Stimulated activated CD8-positive, alpha-beta memory T cell treated with anti-CD3 and anti-CD28 coated beads, Interleukin-2, amount 100 ng/mL, for 1 hour (primary cell): ENCODE results near the gene EEF1AKMT2.
"Not testable (repeated sequence)": the region's sequence is repeated elsewhere in the genome, so short reads cannot be mapped to it uniquely, and the experiment has no call there.

Experiments used
- DNase-seq, 2 donors: peaks; one replicate each; pipeline ENCODE4 v3.0.0-alpha.2; 2020; ENCODE audit warnings: low read depth in 2 of 2

Gene EEF1AKMT2

GRCh38 chr10:124756156-124756903, 35.4 kb downstream of the EEF1AKMT2 start:
- DNase-seq = no peak

GRCh38 chr10:124755581-124755980, 36.1 kb downstream of the EEF1AKMT2 start:
- DNase-seq = no peak

DNA sequence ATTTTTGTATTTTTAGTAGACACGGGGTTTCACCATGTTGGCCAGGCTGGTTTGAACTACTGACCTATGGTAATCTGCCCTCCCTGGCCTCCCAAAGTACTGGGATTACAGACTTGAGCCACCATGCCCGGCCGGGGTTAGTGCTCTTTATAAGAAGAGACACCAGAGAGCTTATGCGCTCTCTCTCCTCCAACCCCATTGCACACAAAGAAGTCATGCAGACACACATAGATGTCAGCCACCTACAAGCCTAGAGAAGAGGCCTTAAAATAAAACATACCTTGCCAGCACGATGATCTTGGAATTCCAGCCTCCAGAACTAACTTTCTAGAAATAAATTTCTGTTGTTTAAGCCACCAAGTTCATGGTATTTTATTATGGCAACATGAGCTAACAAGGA, 37.5 kb downstream of the EEF1AKMT2 start:
- no peak for DNase-seq

GRCh38 chr10:124748953-124749645, 42.6 kb downstream of the EEF1AKMT2 start:
- DNase-seq = no peak

DNA sequence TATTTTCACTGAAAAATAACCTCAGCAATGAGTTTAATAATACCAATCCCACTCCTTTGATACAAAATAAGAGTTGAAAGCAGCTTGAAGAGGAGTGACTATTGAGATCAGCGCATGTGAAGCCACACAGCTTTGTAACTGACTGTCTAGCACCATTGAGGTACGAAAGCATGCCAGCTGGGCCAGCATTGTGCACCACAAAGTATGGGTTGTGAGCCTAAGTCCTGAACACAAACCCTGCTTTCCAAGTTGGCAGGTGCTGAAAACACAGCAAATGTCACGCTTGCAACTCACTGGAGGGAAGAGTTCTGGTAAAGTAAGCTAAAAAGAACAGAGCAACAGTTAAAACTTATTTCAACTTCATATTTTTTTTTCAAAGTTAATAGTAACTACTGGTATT, 43.5 kb downstream of the EEF1AKMT2 start:
- DNase-seq = no peak

DNA sequence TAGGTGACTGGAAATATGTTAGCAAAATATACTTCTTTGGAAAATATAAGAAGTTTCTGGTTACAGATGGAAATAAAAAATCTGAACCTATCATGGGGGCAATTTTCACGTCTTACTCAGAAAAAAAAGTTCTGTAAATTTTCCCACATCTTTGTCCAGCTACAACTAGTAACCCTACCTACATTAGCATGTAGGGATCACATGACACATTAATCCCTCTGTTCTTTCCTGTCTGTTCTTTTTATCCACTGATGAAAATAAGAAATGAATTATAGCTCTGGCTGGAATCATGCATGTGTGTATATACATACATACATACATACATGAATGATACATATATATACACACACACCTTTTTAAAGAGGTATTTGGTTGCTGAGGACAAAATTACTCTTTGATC, 43.9 kb downstream of the EEF1AKMT2 start:
- no peak for DNase-seq

DNA sequence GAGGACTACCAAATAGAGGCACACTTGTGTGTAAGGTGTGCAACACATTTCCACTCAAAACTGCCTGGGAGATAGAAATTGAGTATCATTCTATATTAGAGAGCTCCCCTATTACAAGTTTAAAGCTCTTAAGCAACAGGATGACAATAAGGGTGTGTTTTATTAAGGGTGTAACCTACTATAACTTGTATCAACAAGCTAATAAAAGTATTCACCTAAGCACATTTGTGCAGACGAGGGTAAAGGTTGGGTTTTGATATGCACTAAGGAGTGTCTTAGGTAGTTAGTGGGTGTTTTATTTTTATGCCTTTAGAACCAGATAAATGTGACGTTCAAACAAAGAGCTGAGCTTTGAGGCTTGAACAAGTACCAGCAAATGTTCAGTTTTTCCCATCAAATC, 44.7 kb downstream of the EEF1AKMT2 start:
- no peak for DNase-seq

- DNase-seq = not testable (repeated sequence)
Observed at GRCh38 chr10:124746447-124746846, 45.2 kb downstream of the EEF1AKMT2 start.

GRCh38 chr10:124745673-124746072, 46.0 kb downstream of the EEF1AKMT2 start:
- no peak for DNase-seq

DNA sequence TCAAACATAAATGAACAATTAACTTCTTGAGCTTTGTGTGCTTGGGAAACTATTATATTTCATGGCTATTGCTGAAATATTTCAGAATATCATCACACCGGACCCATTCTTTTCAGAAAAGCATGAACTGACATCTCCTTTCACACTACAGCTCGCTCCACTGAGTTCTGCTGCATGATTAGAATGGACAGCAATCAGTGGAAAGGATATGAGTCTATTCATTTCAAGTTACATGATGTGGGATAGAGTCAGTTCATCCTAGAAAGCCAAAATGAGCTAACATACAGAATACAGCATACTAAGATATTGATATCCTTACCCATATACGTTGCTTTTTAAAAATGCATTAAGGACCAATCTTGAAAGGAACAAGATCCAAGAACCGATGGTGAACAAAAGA, 46.4 kb downstream of the EEF1AKMT2 start:
- DNase-seq = no peak

- peak; percentile 62 to 70 for DNase-seq
Observed at GRCh38 chr10:124744102-124745050, 47.3 kb downstream of the EEF1AKMT2 start, which contains the start of gene FAM53B. Gene FAM53B (minus strand): TSS chr10:124744378. CDS start chr10:124706713, 37,665 bp downstream.

DNA sequence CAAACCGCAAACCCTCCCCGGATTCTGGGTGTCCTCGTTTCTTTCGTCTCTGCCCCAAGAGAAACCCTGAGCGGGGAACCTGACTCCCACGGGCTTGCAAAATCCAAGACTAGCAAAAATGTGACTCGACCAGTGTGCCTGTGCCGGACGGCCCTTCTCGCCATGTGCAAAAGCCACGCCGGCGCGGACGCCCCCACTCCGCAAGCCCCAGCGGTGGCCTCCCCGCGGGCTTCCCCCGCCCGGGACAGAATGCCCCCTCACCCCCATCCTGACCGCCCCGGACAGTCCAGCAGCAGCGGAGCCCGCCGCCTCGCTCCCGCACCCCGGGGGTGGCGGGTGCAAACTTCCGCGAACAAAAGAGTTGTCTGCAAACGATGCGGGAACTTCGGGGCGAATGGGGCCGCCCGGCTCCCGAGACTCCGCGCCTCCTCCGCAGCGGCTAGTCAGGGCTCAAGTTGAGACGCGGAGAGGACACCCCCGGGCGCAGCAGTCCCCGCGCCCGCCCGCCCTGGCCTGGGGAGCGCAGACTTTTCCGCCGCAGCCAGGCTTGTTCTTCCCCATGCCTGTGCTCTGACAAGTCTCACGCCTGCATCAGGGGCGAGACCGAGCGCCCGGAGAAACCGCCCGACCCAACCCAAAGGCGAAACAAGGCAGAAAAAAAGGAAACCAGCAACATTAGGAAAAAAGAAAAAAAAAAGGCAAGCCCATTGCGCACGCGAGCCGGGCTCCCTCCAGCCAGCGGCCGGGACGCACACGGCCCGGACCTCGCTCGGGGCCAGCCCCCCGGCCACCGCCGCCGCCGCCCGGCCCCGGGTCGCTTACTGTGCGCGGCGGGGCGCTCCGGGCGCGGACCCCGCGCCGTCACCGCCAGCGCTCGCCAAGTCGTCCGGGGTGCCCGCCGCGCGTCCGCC, 48.2 kb downstream of the EEF1AKMT2 start:
- no peak for DNase-seq

DNA sequence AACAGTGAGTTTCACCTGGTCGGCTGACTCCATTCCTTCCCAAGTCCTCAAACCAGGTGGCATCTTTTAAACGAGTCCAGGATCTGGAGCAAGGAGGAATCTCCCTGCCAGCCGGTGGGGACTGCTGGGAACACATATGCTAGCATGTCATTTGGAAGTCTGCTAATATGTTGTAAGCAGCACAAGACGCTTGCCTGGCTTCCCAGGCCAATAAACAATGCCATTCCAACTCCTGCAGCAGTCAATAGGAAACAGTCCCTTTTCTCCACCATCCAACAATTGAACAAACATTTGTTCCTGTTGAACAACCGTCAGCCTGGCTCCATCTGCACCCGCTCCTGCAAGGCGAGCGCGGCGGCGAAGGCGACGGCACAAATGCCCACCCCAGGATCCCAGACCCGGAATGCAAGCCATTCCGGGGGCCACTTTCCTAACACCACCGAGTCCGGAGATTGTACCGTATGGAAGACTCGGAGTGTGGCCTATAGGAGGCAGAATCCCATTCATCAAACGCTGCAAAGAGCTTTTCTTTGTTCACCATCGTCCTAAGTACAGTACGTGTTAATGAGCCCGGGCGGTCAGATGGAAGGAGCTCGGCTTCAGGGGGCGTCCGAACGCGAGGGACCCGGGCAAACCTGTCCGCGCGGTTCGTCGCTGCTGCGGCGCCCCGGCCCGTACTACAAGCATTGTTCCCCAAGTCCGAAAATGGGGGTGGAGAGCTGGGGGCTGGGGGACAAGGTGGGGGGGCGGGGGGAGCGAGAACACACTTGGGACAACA, 49.1 kb downstream of the EEF1AKMT2 start:
- DNase-seq = no peak

- DNase-seq = no peak
Observed at GRCh38 chr10:124741922-124742412, 49.7 kb downstream of the EEF1AKMT2 start.

DNA sequence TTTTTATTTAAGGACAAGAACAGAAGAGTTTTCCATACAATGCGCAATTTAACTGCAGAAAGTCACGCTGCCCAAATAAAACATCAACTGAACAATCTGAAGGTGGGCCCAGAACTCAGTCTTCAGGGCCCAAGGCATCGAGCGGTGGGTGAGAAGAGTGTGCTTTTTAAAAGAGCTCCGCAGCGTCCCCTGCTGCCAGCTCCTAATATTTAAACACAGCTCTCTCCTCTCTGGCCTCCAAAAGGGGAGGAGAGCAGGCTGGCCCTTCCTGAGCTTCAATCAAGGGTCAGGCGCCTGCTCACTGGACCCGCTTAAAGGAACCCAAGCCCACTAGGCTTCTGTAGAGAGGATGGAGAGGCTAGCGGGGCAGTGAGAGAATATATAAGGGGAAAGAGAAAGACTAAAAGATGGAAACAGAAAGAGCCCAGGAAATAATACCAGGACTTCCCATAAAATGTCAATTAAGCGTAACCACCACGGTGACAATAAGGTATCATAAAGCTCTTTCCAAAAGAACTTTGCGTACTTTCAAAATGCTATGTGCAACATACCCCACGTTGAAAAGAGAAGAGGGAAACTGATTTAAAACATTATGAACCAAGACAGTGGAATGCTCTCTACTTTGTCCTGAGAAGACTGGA, 50.3 kb downstream of the EEF1AKMT2 start:
- peak in 1 of 2 donors; percentile 57 for DNase-seq

DNA sequence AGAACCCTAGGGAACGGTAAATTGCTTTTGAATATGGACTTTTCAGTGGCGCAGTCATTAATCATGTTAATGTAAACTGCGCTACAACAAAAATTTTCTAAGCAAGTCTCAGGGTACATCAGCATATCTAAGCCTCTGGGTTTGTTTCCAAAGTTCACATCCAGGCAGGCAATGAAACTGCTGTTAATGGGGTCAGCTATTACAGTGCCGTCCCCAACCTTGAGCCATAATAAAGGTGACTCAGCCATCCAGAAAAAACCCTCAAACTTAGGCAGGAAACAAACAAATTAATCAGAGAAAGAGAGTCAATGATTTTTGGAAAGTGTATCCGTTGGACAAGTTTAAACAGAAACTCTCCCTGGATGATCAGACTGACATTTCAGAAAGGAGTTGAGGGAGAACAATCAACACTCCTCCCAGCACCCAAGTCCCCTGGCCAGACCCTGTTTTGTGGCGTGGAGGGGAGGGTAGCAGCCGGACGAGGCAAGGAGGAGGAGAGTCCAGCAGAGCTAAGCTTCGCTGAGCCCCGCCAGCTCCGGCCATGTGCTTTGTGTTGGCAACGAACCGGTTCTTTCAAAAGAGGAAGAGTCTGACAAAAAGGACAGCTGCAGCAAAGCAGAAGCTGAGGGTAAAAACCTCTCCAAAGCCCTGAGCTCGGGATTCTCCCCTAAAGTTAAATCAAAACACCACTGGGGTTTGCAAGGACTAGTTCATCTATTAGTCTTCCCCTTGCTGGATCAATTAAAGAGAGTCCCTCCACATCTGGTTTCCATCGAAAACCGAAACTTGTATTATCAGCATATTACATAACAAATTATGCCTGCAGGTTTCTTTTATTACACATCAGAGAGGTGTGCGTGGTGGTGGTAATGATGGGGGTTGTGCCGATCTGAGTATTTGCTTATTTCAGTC, 51.1 kb downstream of the EEF1AKMT2 start:
- no peak for DNase-seq

GRCh38 chr10:124739986-124740368, 51.7 kb downstream of the EEF1AKMT2 start:
- no peak for DNase-seq

DNA sequence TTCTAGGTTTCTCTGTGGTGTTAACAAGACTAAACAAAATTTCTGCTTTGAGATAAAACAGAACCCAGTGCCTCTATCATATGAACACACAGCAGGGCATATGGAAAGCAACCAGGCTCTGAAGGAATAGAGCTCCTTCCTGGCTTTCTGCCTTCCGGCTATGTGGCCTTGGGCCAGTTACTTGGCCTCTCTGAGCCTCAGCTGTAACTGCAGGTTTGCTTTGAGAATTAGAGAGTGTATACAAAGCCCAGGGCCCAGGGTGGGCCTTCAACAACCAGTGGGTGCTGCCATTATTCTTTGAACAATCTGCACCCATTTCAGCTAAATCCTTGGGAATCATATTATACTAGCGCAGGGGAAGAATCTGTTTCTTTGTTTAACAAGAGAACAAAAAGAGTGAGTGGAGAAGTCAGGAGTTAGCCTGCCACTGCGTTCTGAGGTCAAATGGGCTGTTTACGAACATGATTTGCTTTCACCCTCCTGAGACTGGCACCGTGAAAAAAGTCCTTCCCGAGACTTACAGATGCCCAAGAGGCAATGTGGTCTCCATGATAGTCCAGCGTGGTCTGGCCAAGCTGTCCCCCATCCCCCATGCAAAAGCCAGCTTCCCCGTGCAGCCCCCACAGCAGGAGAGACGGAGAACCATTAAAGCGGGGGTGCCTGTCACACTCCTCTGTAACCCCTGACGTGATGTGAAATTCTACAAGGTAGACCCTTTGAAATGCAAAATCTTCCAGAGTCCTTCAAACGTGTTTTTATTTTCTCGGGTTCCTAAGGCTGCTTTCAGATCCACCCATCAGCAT, 52.4 kb downstream of the EEF1AKMT2 start:
- DNase-seq = no peak
